ENCODE measurements around the gene ADCY3. TPM values are rescaled to one million over a fixed set of nuclear protein-coding genes. Genes with fewer than 3 reads are reported as not detected.

The ADCY3 gene
- total RNA-seq, 4 donors from 2014 or later: 29.3 to 51.9 (median 43.1) TPM

- DNase-seq (ENCODE audit: low spot score in 2 of 2): no peak
- no peak for TF ChIP-seq CTCF (IDR thresholded peaks at IDR 0.05)
- TF ChIP-seq POLR2A (IDR thresholded peaks at IDR 0.05): no peak
- no peak overlapping the region for H3K4me3 ChIP-seq (ENCODE audit: low read depth, poor library complexity, severe bottlenecking)
- intact Hi-C loops (cut with DNase I; ENCODE audit: low total_unique reads): no loop called here
- WGBS, 2 donors: 76 to 82% methylated on average over 3 of the region's 3 CpGs
These were observed 131.2 kb downstream of the ADCY3 start for GRCh38 chr2:24788816-24789215.

GRCh38 chr2:24787532-24787931 lies 132.5 kb downstream of the ADCY3 start:
- TF ChIP-seq CTCF (IDR thresholded peaks at IDR 0.05): no peak
- no peak for TF ChIP-seq POLR2A (IDR thresholded peaks at IDR 0.05)
- WGBS, 2 donors: 68 to 87% methylated on average over 2 of the region's 2 CpGs
- no peak for DNase-seq (ENCODE audit: low spot score in 2 of 2)
- no peak overlapping the region for H3K4me3 ChIP-seq (ENCODE audit: low read depth, poor library complexity, severe bottlenecking)
- intact Hi-C loops (cut with DNase I; ENCODE audit: low total_unique reads): no loop called here

GRCh38 chr2:24785671-24786321 lies 134.2 kb downstream of the ADCY3 start:
- 81 to 88% methylated on average over 6 of the region's 6 CpGs for WGBS, 2 donors
- intact Hi-C loops (cut with DNase I; ENCODE audit: low total_unique reads): no loop called here
- no peak for DNase-seq (ENCODE audit: low spot score in 2 of 2)

GRCh38 chr2:24783641-24784040 lies 136.4 kb downstream of the ADCY3 start:
- TF ChIP-seq POLR2A (IDR thresholded peaks at IDR 0.05) (no peak), CTCF (IDR thresholded peaks at IDR 0.05) (no peak)
- 86 to 91% methylated on average over 3 of the region's 3 CpGs for WGBS, 2 donors
- no peak for DNase-seq (ENCODE audit: low spot score in 2 of 2)
- intact Hi-C loops (cut with DNase I; ENCODE audit: low total_unique reads): no loop called here
- H3K4me3 ChIP-seq (ENCODE audit: low read depth, poor library complexity, severe bottlenecking): no peak overlapping the region

More at GRCh38 chr2:24785671-24786321, 134.2 kb downstream of the ADCY3 start:
- TF ChIP-seq CTCF (IDR thresholded peaks at IDR 0.05) (no peak), POLR2A (IDR thresholded peaks at IDR 0.05) (no peak)
- H3K4me3 ChIP-seq (ENCODE audit: low read depth, poor library complexity, severe bottlenecking): no peak overlapping the region

- WGBS, 2 donors: 64 to 70% methylated on average over 2 of the region's 2 CpGs
- intact Hi-C loops (cut with DNase I; ENCODE audit: low total_unique reads): no loop called here
- no peak for TF ChIP-seq POLR2A (IDR thresholded peaks at IDR 0.05)
- TF ChIP-seq CTCF (IDR thresholded peaks at IDR 0.05): no peak
- H3K4me3 ChIP-seq (ENCODE audit: low read depth, poor library complexity, severe bottlenecking): no peak overlapping the region
- DNase-seq (ENCODE audit: low spot score in 2 of 2): no peak
These were observed 140.9 kb downstream of the ADCY3 start for GRCh38 chr2:24779116-24779515.

- intact Hi-C loops (cut with DNase I; ENCODE audit: low total_unique reads): no loop called here
- WGBS, 2 donors: 64 to 68% methylated on average over 3 of the region's 3 CpGs
- TF ChIP-seq POLR2A (IDR thresholded peaks at IDR 0.05) (no peak), CTCF (IDR thresholded peaks at IDR 0.05) (no peak)
- no peak for DNase-seq (ENCODE audit: low spot score in 2 of 2)
- no peak overlapping the region for H3K4me3 ChIP-seq (ENCODE audit: low read depth, poor library complexity, severe bottlenecking)
These were observed 145.7 kb downstream of the ADCY3 start for GRCh38 chr2:24774373-24774772.
